Adrenal gland (tissue), 5 donors: ENCODE measurements around the gene IFT52.

ENCODE experiments used
- POLR2A ChIP-seq, 2 donors: fragments of 450-650 bp; IDR thresholded peaks; one replicate each; pipeline ENCODE4 v1.6.1; 2017; ENCODE audit warnings: antibody characterized with exemption in 2 of 2, mild to moderate bottlenecking in 2 of 2, moderate library complexity in 1 of 2
- TF ChIP-seq, protein P1 (sequence below), 6 experiments: fragments of 450-650 bp in 4 of 6; fragments of 200-600 bp in 2 of 6; sonication (generic) in 1 of 6; IDR thresholded peaks; 1 replicate in 5 of 6; 2 replicates in 1 of 6; pipeline versions ENCODE4 v1.5.1 to v1.8.0; 2016 to 2021; ENCODE audit warnings: antibody characterized with exemption in 6 of 6, mild to moderate bottlenecking in 2 of 6, moderate library complexity in 1 of 6
- donor health status: DM: no; HTN: no; CAD: no.

DNA sequence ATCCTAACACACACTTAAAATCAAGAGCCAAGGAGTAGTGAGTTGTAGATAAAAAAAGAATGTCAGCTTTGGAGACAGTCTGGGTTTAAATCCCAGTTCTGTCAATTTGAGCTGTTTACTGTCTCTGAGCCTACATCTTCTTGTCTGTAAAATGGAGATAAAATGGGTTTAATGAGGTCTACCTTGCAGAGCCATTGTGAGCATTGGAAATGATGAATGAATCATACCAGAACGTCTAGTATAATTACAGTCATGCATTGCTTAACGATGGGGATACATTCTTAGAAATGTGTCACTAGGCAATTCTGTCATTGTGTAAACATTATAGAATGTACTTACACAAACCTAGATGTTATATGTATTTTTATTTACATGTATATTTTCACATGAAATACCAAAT is 49.5 kb upstream of the IFT52 start:
- TF ChIP-seq, protein P1, sequence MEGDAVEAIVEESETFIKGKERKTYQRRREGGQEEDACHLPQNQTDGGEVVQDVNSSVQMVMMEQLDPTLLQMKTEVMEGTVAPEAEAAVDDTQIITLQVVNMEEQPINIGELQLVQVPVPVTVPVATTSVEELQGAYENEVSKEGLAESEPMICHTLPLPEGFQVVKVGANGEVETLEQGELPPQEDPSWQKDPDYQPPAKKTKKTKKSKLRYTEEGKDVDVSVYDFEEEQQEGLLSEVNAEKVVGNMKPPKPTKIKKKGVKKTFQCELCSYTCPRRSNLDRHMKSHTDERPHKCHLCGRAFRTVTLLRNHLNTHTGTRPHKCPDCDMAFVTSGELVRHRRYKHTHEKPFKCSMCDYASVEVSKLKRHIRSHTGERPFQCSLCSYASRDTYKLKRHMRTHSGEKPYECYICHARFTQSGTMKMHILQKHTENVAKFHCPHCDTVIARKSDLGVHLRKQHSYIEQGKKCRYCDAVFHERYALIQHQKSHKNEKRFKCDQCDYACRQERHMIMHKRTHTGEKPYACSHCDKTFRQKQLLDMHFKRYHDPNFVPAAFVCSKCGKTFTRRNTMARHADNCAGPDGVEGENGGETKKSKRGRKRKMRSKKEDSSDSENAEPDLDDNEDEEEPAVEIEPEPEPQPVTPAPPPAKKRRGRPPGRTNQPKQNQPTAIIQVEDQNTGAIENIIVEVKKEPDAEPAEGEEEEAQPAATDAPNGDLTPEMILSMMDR (IDR thresholded peaks at IDR 0.05), result no peak
- no peak for TF ChIP-seq POLR2A (IDR thresholded peaks at IDR 0.05)
